Neural cell (in vitro differentiated cells): Measurements from ENCODE around the gene BRDT. TPM values are rescaled to one million over a fixed set of nuclear protein-coding genes. Genes with fewer than 3 reads are reported as not detected.

ENCODE experiments used
- H2AFZ ChIP-seq: fragments of 200-600, 300-800 bp; sonication (generic), shearing (Covaris generic); 2 replicates; pipeline ENCODE4 v1.6.0; 2014; ENCODE audit warnings: low read depth, mild to moderate bottlenecking, antibody characterized with exemption, low read length, moderate library complexity
- H3F3A ChIP-seq: fragments of 200-600 bp; shearing (Covaris generic); 2 replicates; pipeline ENCODE4 v1.6.1; 2016; ENCODE audit warnings: mild to moderate bottlenecking, moderate library complexity, mixed read lengths, antibody characterized with exemption, low read length; ENCODE audit not compliant: insufficient read depth, poor library complexity, severe bottlenecking
- H3K27ac ChIP-seq: fragments of 200-600, 300-800 bp; sonication (generic), shearing (Covaris generic); 2 replicates; pipeline ENCODE4 v1.5.1; 2014; ENCODE audit warnings: mild to moderate bottlenecking, low read length, moderate library complexity
- H3K27me3 ChIP-seq: fragments of 300-800, 200-600 bp; sonication (generic), shearing (Covaris generic); 2 replicates; pipeline ENCODE4 v1.6.0; 2014; ENCODE audit warnings: mild to moderate bottlenecking, low read depth, low read length, moderate library complexity; ENCODE audit not compliant: insufficient read depth
- H3K36me3 ChIP-seq: fragments of 300-800, 200-600 bp; sonication (generic), shearing (Covaris generic); 2 replicates; pipeline ENCODE4 v1.5.1; 2014; ENCODE audit warnings: mild to moderate bottlenecking, antibody characterized with exemption, low read length, moderate library complexity; ENCODE audit not compliant: insufficient read depth
- H3K4me2 ChIP-seq: fragments of 300-800, 200-600 bp; sonication (generic), shearing (Covaris generic); 2 replicates; pipeline ENCODE4 v1.6.0; 2014; ENCODE audit warnings: mild to moderate bottlenecking, low read length
- H3K4me3 ChIP-seq: fragments of 300-800, 200-600 bp; sonication (generic), shearing (Covaris generic); 2 replicates; pipeline ENCODE4 v1.5.1; 2014; ENCODE audit warnings: mild to moderate bottlenecking, low read length, moderate library complexity
- H3K79me2 ChIP-seq: fragments of 200-600 bp; shearing (Covaris generic); replicated peaks from 2 replicates; pipeline ENCODE4 v1.6.0; 2014; ENCODE audit warnings: mild to moderate bottlenecking, low read length, moderate library complexity; ENCODE audit not compliant: insufficient read depth
- H3K9ac ChIP-seq: fragments of 300-800, 200-600 bp; sonication (generic), shearing (Covaris generic); 2 replicates; pipeline ENCODE4 v1.6.1; 2016; ENCODE audit warnings: mild to moderate bottlenecking, low read length, mixed read lengths
- H3K9me2 ChIP-seq: fragments of 200-600 bp; shearing (Covaris generic); 2 replicates; pipeline ENCODE4 v1.6.1; 2016; ENCODE audit warnings: mild to moderate bottlenecking, low read length, mixed read lengths; ENCODE audit not compliant: insufficient read depth
- H3K9me3 ChIP-seq: fragments of 200-600, 300-800 bp; sonication (generic), shearing (Covaris generic); 2 replicates; pipeline ENCODE4 v1.6.1; 2016; ENCODE audit warnings: mild to moderate bottlenecking, mixed run types, low read length, moderate library complexity, mixed read lengths
- H4K20me1 ChIP-seq: fragments of 200-600 bp; shearing (Covaris generic); 2 replicates; pipeline ENCODE4 v1.6.1; 2016; ENCODE audit warnings: mild to moderate bottlenecking, mixed run types; ENCODE audit not compliant: insufficient read depth
- EP300 ChIP-seq: fragments of 450-650 bp; conservative IDR thresholded peaks from 2 replicates; pipeline ENCODE4 v1.6.1; 2014; ENCODE audit warnings: antibody characterized with exemption, mild to moderate bottlenecking, moderate library complexity; ENCODE audit not compliant: poor library complexity, severe bottlenecking
- EZH2 ChIP-seq: fragments of 200-600, 300-800 bp; shearing (Covaris generic), sonication (generic); IDR thresholded peaks from 2 replicates; pipeline ENCODE4 v1.6.1; 2014; ENCODE audit warnings: antibody characterized with exemption, low read length, borderline replicate concordance, mild to moderate bottlenecking; ENCODE audit not compliant: insufficient read depth, poor library complexity, severe bottlenecking
- MXI1 ChIP-seq: fragments of 450-650 bp; conservative IDR thresholded peaks from 2 replicates; pipeline ENCODE4 v1.6.1; 2014; ENCODE audit warnings: antibody characterized with exemption, mild to moderate bottlenecking; ENCODE audit not compliant: poor library complexity, severe bottlenecking
- POLR2AphosphoS5 ChIP-seq: IDR thresholded peaks from 2 replicates; pipeline ENCODE4 v1.6.1; 2012
- RAD21 ChIP-seq: fragments of 450-650 bp; conservative IDR thresholded peaks from 2 replicates; pipeline ENCODE4 v1.6.1; 2014; ENCODE audit warnings: antibody characterized with exemption, mild to moderate bottlenecking, moderate library complexity
- REST ChIP-seq: IDR thresholded peaks from 2 replicates; pipeline ENCODE4 v1.6.1; 2012; ENCODE audit warnings: borderline replicate concordance
- SMC3 ChIP-seq: fragments of 450-650 bp; conservative IDR thresholded peaks from 2 replicates; pipeline ENCODE4 v1.6.1; 2014; ENCODE audit warnings: antibody characterized with exemption, mild to moderate bottlenecking, moderate library complexity; ENCODE audit not compliant: poor library complexity
- TAF1 ChIP-seq: IDR thresholded peaks from 2 replicates; pipeline ENCODE4 v1.6.1; 2012; ENCODE audit warnings: low read depth
- polyA plus RNA-seq: library from polyadenylated mRNA; depleted of rRNA; stranded (reverse); fragments of >200 nt; gene quantifications from 2 replicates; pipeline ENCODE4 v1.2.3, GENCODE V29; 2014
- TF ChIP-seq, protein P1 (sequence below): fragments of 450-650 bp; IDR thresholded peaks from 2 replicates; pipeline ENCODE4 v1.5.1; 2014; ENCODE audit warnings: antibody characterized with exemption, mild to moderate bottlenecking, moderate library complexity; ENCODE audit not compliant: poor library complexity, severe bottlenecking

Gene BRDT
- polyA plus RNA-seq, 1 donor from 2014 or later, result not detected

DNA sequence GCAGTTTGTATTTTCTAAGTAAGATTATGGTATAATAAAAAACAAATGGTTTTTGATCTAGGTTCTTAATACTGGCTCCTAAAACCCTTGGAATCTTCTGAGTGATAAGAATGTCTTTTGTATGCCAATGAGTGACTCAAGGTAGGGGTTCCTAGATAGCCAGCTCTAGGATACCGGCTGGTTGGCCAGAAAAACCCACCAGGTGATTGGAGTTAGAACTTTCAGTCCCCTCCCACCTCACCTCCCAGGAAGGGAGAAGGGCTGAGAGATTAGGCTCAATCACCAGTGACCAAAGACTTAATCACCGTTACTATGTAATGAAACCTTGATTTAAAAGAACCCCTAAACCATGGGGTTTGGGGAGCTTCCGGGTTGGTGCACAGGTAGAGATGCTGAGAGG lies 8.7 kb upstream of the BRDT start:
- Histone ChIP-seq H3K79me2 (no peaks in the 10 kb centered on the region), H4K20me1 (no peaks in the 10 kb centered on the region), H3K9me2 (no peaks in the 10 kb centered on the region), H3K36me3 (no peaks in the 10 kb centered on the region), H3K27ac (no peak overlapping the region), H3K4me3 (no peak overlapping the region), H3K27me3 (no peaks in the 10 kb centered on the region), H3K9me3 (no peaks in the 10 kb centered on the region), H3K4me2 (no peak overlapping the region), H3F3A (no peaks in the 10 kb centered on the region), H2AFZ (no peak overlapping the region), H3K9ac (no peak overlapping the region)
- TF ChIP-seq RAD21 (no peak), MXI1 (no peak), POLR2AphosphoS5 (no peak), EZH2 (no peak), EP300 (no peak), REST (no peak), TAF1 (no peak), SMC3 (no peak)
- TF ChIP-seq, protein P1, sequence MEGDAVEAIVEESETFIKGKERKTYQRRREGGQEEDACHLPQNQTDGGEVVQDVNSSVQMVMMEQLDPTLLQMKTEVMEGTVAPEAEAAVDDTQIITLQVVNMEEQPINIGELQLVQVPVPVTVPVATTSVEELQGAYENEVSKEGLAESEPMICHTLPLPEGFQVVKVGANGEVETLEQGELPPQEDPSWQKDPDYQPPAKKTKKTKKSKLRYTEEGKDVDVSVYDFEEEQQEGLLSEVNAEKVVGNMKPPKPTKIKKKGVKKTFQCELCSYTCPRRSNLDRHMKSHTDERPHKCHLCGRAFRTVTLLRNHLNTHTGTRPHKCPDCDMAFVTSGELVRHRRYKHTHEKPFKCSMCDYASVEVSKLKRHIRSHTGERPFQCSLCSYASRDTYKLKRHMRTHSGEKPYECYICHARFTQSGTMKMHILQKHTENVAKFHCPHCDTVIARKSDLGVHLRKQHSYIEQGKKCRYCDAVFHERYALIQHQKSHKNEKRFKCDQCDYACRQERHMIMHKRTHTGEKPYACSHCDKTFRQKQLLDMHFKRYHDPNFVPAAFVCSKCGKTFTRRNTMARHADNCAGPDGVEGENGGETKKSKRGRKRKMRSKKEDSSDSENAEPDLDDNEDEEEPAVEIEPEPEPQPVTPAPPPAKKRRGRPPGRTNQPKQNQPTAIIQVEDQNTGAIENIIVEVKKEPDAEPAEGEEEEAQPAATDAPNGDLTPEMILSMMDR, result no peak

DNA sequence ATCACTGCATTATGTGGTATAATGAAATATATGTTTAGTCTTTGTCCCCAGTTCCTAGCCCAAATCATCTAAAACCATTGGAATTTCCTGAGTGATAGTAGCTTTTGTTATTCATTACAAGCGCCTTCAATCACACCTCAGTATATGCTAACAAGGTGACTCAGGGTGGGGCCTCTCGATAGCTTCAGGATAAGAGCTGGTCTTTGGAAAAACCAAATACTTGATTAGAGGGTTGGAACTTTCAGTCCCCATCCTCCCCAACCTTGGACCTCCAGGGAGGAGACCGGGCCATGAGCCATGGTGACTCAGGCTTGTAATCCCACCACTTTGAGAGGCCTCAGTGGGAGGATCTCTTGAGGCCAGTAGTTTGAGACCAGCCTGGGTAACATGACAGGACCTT lies 5.1 kb upstream of the BRDT start:
- H3F3A ChIP-seq, result no peaks in the 10 kb centered on the region
- TF ChIP-seq TAF1, result no peak
- TF ChIP-seq SMC3, result no peak
- TF ChIP-seq EZH2, result no peak
- no peak for TF ChIP-seq POLR2AphosphoS5
- no peak for TF ChIP-seq MXI1
- TF ChIP-seq EP300, result no peak
- TF ChIP-seq, protein P1, result no peak
- no peak for TF ChIP-seq RAD21
- TF ChIP-seq REST, result no peak

More for the DNA sequence above, 5.1 kb upstream of the BRDT start:
- H3K27ac ChIP-seq, result no peak overlapping the region
- no peak overlapping the region for H2AFZ ChIP-seq
- H4K20me1 ChIP-seq, result no peaks in the 10 kb centered on the region
- H3K9me2 ChIP-seq, result no peaks in the 10 kb centered on the region
- H3K27me3 ChIP-seq, result no peaks in the 10 kb centered on the region
- H3K36me3 ChIP-seq, result no peaks in the 10 kb centered on the region
- no peaks in the 10 kb centered on the region for H3K79me2 ChIP-seq
- no peak overlapping the region for H3K9ac ChIP-seq
- H3K4me2 ChIP-seq, result no peak overlapping the region
- H3K4me3 ChIP-seq, result no peak overlapping the region
- no peaks in the 10 kb centered on the region for H3K9me3 ChIP-seq
